ENCODE results near the gene UBE2G1. TPM values are rescaled to one million over a fixed set of nuclear protein-coding genes. Genes with fewer than 3 reads are reported as not detected.

Gene UBE2G1
- total RNA-seq, 3 donors from 2014 or later (not counting 1 experiment from before 2014, with no cell fraction given) = 58.2 to 76.4 (median 64.7) TPM

DNA sequence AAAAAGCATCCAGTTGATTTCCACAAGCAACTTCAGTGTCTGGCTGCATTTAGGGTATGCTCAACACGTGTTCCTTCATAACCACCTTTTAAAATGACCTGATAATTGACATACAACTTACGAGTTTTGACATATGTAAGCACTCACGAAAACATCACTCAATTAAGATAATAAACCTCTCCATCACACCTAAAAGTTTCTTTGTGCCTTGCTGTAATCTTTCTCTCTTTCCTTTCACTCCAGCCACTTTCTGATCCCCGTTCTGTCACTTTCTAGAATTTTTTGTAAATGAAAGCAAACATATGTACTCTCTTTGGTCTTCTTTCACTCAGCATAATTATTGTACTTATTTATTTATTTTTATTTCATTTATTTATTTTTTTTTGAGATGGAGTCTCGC is 20.7 kb upstream of the UBE2G1 start:
- Mint-ChIP-seq H3K9me3 (no peaks in the 10 kb centered on the region), H3K4me3 (no peak overlapping the region)
- intact Hi-C loops (cut with micrococcal nuclease) = no loop called here

DNA sequence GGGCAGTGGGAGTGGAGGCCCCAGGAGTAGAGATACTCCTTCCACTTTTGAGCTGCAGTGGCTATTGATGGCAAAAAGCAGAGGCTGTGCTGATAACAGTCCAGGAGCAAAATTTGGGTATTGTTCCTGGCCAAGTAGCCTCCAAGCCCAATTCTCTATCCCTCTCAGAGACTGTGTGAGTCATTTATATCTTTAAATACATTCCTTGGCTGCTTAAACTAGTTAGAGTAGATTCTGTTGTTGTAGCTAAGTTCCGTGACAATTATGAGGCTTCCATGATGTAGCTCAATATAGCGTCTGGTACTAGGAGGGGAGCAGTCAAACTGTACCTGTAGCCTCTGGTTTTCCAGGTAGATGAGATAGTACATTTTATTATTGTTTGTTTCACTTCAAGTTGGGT is 19.9 kb upstream of the UBE2G1 start:
- H3K27me3 ChIP-seq (ENCODE audit: control insufficient read depth, insufficient read depth, low read length) = no peaks in the 10 kb centered on the region
- intact Hi-C loops (cut with micrococcal nuclease) = no loop called here
- ATAC-seq (no peak), DNase-seq (no peak)
- H3K4me3 Mint-ChIP-seq = no peak overlapping the region
- H3K27ac ChIP-seq (ENCODE audit: low read length) = no peak overlapping the region
- no peaks in the 10 kb centered on the region for H3K27me3 Mint-ChIP-seq (ENCODE audit: low read depth in 2 of 2)
- H3K4me1 ChIP-seq (ENCODE audit: control insufficient read depth, insufficient read depth, low read length) = no peaks in the 10 kb centered on the region
- H3K36me3 ChIP-seq (ENCODE audit: control insufficient read depth, insufficient read depth, low read length) = no peaks in the 10 kb centered on the region
- H3K27ac Mint-ChIP-seq = no peak overlapping the region
- no peaks in the 10 kb centered on the region for H3K9me3 Mint-ChIP-seq
- H3K4me1 Mint-ChIP-seq = no peaks in the 10 kb centered on the region
- no peaks in the 10 kb centered on the region for H3K36me3 Mint-ChIP-seq
- no peaks in the 10 kb centered on the region for H3K9me3 ChIP-seq (ENCODE audit: control insufficient read depth, insufficient read depth, low read length)
- 89% methylated on average over 2 of the region's 2 CpGs for WGBS (ENCODE audit: insufficient coverage)
- H3K4me3 ChIP-seq (ENCODE audit: low read length) = no peak overlapping the region
- TF ChIP-seq, protein P1, sequence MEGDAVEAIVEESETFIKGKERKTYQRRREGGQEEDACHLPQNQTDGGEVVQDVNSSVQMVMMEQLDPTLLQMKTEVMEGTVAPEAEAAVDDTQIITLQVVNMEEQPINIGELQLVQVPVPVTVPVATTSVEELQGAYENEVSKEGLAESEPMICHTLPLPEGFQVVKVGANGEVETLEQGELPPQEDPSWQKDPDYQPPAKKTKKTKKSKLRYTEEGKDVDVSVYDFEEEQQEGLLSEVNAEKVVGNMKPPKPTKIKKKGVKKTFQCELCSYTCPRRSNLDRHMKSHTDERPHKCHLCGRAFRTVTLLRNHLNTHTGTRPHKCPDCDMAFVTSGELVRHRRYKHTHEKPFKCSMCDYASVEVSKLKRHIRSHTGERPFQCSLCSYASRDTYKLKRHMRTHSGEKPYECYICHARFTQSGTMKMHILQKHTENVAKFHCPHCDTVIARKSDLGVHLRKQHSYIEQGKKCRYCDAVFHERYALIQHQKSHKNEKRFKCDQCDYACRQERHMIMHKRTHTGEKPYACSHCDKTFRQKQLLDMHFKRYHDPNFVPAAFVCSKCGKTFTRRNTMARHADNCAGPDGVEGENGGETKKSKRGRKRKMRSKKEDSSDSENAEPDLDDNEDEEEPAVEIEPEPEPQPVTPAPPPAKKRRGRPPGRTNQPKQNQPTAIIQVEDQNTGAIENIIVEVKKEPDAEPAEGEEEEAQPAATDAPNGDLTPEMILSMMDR (IDR thresholded peaks at IDR 0.05) = no peak

More for the DNA sequence above, 20.7 kb upstream of the UBE2G1 start:
- H3K36me3 Mint-ChIP-seq = no peaks in the 10 kb centered on the region
- Histone ChIP-seq H3K36me3 (ENCODE audit: control insufficient read depth, insufficient read depth, low read length) (no peaks in the 10 kb centered on the region), H3K27ac (ENCODE audit: low read length) (no peak overlapping the region), H3K27me3 (ENCODE audit: control insufficient read depth, insufficient read depth, low read length) (no peaks in the 10 kb centered on the region), H3K9me3 (ENCODE audit: control insufficient read depth, insufficient read depth, low read length) (no peaks in the 10 kb centered on the region), H3K4me3 (ENCODE audit: low read length) (no peak overlapping the region), H3K4me1 (ENCODE audit: control insufficient read depth, insufficient read depth, low read length) (no peaks in the 10 kb centered on the region)
- WGBS (ENCODE audit: insufficient coverage) = 94% methylated on average over 5 of the region's 5 CpGs
- no peaks in the 10 kb centered on the region for H3K4me1 Mint-ChIP-seq
- TF ChIP-seq, protein P1 (IDR thresholded peaks at IDR 0.05) = no peak
- no peak for DNase-seq
- no peak overlapping the region for H3K27ac Mint-ChIP-seq
- H3K27me3 Mint-ChIP-seq (ENCODE audit: low read depth in 2 of 2) = no peaks in the 10 kb centered on the region
- no peak for ATAC-seq

DNA sequence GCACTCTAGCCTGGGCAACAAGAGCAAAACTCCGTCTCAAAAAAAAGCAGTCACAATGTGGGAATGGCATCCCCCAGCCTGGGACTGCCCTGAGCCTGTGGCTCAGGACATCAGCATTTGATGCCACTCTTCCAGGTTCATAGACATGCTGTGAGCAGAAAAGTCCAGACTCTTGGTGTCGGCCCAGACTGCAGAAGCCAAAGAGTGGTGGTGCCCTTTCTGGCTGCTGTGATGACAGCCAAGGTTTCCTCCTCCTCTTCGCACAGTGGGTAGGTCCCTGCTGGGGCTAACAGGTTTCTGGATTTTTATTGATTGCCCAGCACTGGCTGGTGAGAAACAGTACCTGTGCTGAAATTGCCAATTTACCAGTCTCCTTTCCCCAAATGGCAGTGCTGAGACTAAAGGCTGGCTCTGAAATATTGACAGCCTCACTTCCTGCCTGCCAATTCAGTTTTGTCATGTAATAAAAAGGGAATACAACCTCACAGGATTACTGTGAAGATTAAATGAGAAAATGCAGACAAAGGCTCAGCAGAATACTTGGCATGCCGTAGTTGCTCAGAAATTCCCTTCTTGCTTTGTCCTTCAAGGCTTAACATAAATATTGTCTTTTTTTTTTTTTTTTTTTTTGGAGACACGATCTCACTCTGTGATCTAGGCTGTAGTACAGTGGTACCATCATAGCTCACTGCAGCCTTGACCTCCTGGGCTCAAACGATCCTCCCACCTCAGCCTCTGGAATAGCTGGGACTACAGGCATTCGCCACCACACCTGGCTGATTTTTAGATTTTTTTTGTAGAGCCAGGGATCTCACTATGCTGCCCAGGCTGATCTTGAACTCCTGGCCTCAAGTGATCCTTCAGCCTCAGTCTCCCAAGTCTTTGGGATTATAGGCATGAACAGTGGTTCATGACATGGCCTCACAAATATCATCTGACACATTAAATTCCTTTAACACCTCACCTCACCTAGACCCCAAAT is 15.5 kb upstream of the UBE2G1 start:
- no peaks in the 10 kb centered on the region for H3K27me3 Mint-ChIP-seq (ENCODE audit: low read depth in 2 of 2)
- no peaks in the 10 kb centered on the region for H3K9me3 ChIP-seq (ENCODE audit: control insufficient read depth, insufficient read depth, low read length)
- DNase-seq = peak in 1 of 2 donors; percentile 20
- TF ChIP-seq, protein P1 (IDR thresholded peaks at IDR 0.05) = no peak
- H3K4me3 Mint-ChIP-seq = no peak overlapping the region
- H3K9me3 Mint-ChIP-seq = no peaks in the 10 kb centered on the region
- H3K27me3 ChIP-seq (ENCODE audit: control insufficient read depth, insufficient read depth, low read length) = no peaks in the 10 kb centered on the region
- WGBS (ENCODE audit: insufficient coverage) = 88% methylated on average over 7 of the region's 7 CpGs
- no peaks in the 10 kb centered on the region for H3K36me3 Mint-ChIP-seq
- H3K4me1 Mint-ChIP-seq = peaks cover 0 to 9% of the 10 kb centered on the region in 2 donors
- peak overlapping the region in 1 of 2 donors; percentile 35 for H3K27ac Mint-ChIP-seq
- ATAC-seq = no peak
- H3K27ac ChIP-seq (ENCODE audit: low read length) = no peak overlapping the region
- peaks cover 6% of the 10 kb centered on the region for H3K4me1 ChIP-seq (ENCODE audit: control insufficient read depth, insufficient read depth, low read length)
- no peaks in the 10 kb centered on the region for H3K36me3 ChIP-seq (ENCODE audit: control insufficient read depth, insufficient read depth, low read length)
- intact Hi-C loops (cut with micrococcal nuclease) = no loop called here
- no peak overlapping the region for H3K4me3 ChIP-seq (ENCODE audit: low read length)

All from natural killer cell (primary cell).